A549 (cell line): Measurements from ENCODE around the gene ANKRD12. TPM values are rescaled to one million over a fixed set of nuclear protein-coding genes. Genes with fewer than 3 reads are reported as not detected.

Source experiments
- polyA plus RNA-seq, 4 experiments: library from polyadenylated mRNA; depleted of rRNA in 3 of 4; stranded (reverse); fragments of >200 nt; fragmentation: RNase III in 1 of 4; extraction: RNeasy Plus Mini Kit Qiagen cat#74134 plus additional on column Dnase treatment in 1 of 4; gene quantifications; 2 replicates in 3 of 4; 3 replicates in 1 of 4; pipeline ENCODE4 v1.2.3, GENCODE V29; 2011 to 2017
- small RNA-seq, 6 experiments: library from RNA; depleted of rRNA; stranded (forward); fragments of <200 nt; gene quantifications; one replicate each; pipeline ENCODE3, GENCODE V24; 2012

Gene ANKRD12
- polyA plus RNA-seq, 2 of the 4 experiments (the other 2 are of a cell fraction) = 2.7 to 7.3 TPM

Small RNAs within 50 kb of the gene (small RNA-seq; reads per million reads assigned to genes)
- gene RF00019 = 0 reads per million in 6 experiments

Other genes with a start within 250 kb of the ANKRD12 start
- 152 and 180 TPM in 2 replicates for gene NDUFV2, start 34.1 kb upstream of the ANKRD12 start, polyA plus RNA-seq (2011; rRNA removed)
- 105 to 115 TPM (median 108 TPM) in 3 replicates for gene NDUFV2, start 34.1 kb upstream of the ANKRD12 start, polyA plus RNA-seq (2017; fragmentation: RNase III; extraction: RNeasy Plus Mini Kit Qiagen cat#74134 plus additional on column Dnase treatment)
- 38.3 and 38.5 TPM in 2 replicates for gene TWSG1, start 198.0 kb downstream of the ANKRD12 start, polyA plus RNA-seq (2011; rRNA removed)
- 18.1 to 20.6 TPM (median 19.4 TPM) in 3 replicates for gene TWSG1, start 198.0 kb downstream of the ANKRD12 start, polyA plus RNA-seq (2017; fragmentation: RNase III; extraction: RNeasy Plus Mini Kit Qiagen cat#74134 plus additional on column Dnase treatment)